GM12878 (cell line): ENCODE measurements around the gene GPC6. TPM values are rescaled to one million over a fixed set of nuclear protein-coding genes. Genes with fewer than 3 reads are reported as not detected.

ENCODE experiments used
- ATAC-seq: fragments of 200-7000 bp; cut with Tn5 transposase; 3 replicates; pipeline ENCODE4 v1.9.1; 2020; ENCODE audit warnings: mild to moderate bottlenecking, moderate library complexity
- BruUV-seq: library from RNA; stranded (reverse); fragments of 400-500 nt; replicated peaks from 2 replicates; lab custom pipeline; 2021; lab: Mats Ljungman, UMichigan
- CTCF ChIA-PET: fragments of 300-600 bp; sonication (Branson Sonifier 250); formaldehyde crosslinking; extraction: SDS; loops from one replicate; lab custom pipeline; 2021; ENCODE audit warnings: inconsistent platforms; lab: Yijun Ruan, JAX
- POLR2A ChIA-PET: fragments of 350-600 bp; formaldehyde crosslinking; extraction: SDS; loops from one replicate; lab custom pipeline; 2021; ENCODE audit warnings: inconsistent platforms; lab: Charles Lee
- RAD21 ChIA-PET: fragments of 300-600 bp; sonication (Branson Sonifier 250); formaldehyde crosslinking; loops from one replicate; lab custom pipeline; 2023; ENCODE audit warnings: antibody characterized with exemption; ENCODE audit not compliant: unreplicated experiment; lab: Charles Lee
- SMC1A ChIA-PET: fragments of 300-600 bp; sonication (Branson Sonifier 250); formaldehyde crosslinking; loops from one replicate; lab custom pipeline; 2023; ENCODE audit not compliant: unreplicated experiment, uncharacterized antibody; lab: Charles Lee
- DNase-seq: peaks from one replicate; pipeline ENCODE4 v3.0.0-alpha.2; 2011; ENCODE audit warnings: low read depth, low spot score
- FAIRE-seq: peaks from 3 replicates; lab custom pipeline; 2011; peaks lifted over from hg19 to GRCh38; lab: Jason Lieb, UNC
- H2AFZ ChIP-seq: 2 replicates; pipeline ENCODE4 v1.6.0; 2011; ENCODE audit warnings: low read depth, low read length, control low read depth; ENCODE audit not compliant: control insufficient read depth
- H3K27ac ChIP-seq: 2 replicates; pipeline ENCODE4 v1.5.1; 2011; ENCODE audit warnings: control low read depth; ENCODE audit not compliant: control insufficient read depth, insufficient read depth
- H3K27me3 ChIP-seq, 2 experiments: replicated peaks in 1 of 2; 2 replicates each; pipeline versions ENCODE4 v1.6.0 to v1.6.1; 2011; ENCODE audit warnings: low read length in 1 of 2; ENCODE audit not compliant: control insufficient read depth in 2 of 2, insufficient read depth in 2 of 2
- H3K36me3 ChIP-seq, 2 experiments: 2 replicates each; pipeline ENCODE4 v1.5.1; 2011; ENCODE audit warnings: low read length in 1 of 2; ENCODE audit not compliant: control insufficient read depth in 2 of 2, insufficient read depth in 2 of 2
- H3K4me1 ChIP-seq: 2 replicates; pipeline ENCODE4 v1.6.1; 2011; ENCODE audit warnings: mild to moderate bottlenecking, low read length, moderate library complexity, mixed read lengths; ENCODE audit not compliant: control insufficient read depth, insufficient read depth
- H3K4me2 ChIP-seq: 2 replicates; pipeline ENCODE4 v1.6.0; 2011; ENCODE audit warnings: control low read depth; ENCODE audit not compliant: control insufficient read depth, insufficient read depth
- H3K4me3 ChIP-seq: fragments of 200-600 bp; sonication (generic); 2 replicates; pipeline ENCODE4 v1.5.1; 2016
- H3K79me2 ChIP-seq: 2 replicates; pipeline ENCODE4 v1.6.0; 2011; ENCODE audit warnings: low read length; ENCODE audit not compliant: control insufficient read depth, insufficient read depth
- H3K9ac ChIP-seq: 2 replicates; pipeline ENCODE4 v1.8.0; 2011; ENCODE audit warnings: low read length, control low read depth, mixed read lengths; ENCODE audit not compliant: control insufficient read depth, insufficient read depth
- H3K9me3 ChIP-seq: replicated peaks from 3 replicates; pipeline ENCODE4 v1.5.1; 2011; ENCODE audit warnings: mild to moderate bottlenecking, low read length; ENCODE audit not compliant: control insufficient read depth, insufficient read depth
- H4K20me1 ChIP-seq: 2 replicates; pipeline ENCODE4 v1.6.0; 2011; ENCODE audit not compliant: control insufficient read depth, insufficient read depth
- BCL11A ChIP-seq: IDR thresholded peaks from 2 replicates; pipeline ENCODE4 v1.6.1; 2011; ENCODE audit warnings: low read depth, low read length
- EP300 ChIP-seq, 2 experiments: fragments of 150-350 bp in 1 of 2; IDR thresholded peaks; 2 replicates each; pipeline ENCODE4 v1.6.1; 2011 to 2012; ENCODE audit warnings: low read depth in 2 of 2, low read length in 2 of 2, borderline replicate concordance in 1 of 2, improper control_type of control experiment in 1 of 2, inconsistent platforms in 1 of 2; ENCODE audit not compliant: control insufficient read depth in 1 of 2
- PBX3 ChIP-seq: IDR thresholded peaks from 2 replicates; pipeline ENCODE4 v1.6.1; 2011; ENCODE audit warnings: mild to moderate bottlenecking, low read depth, low read length, moderate library complexity; ENCODE audit not compliant: insufficient replicate concordance
- RAD51 ChIP-seq: fragments of 450-650 bp; IDR thresholded peaks from 2 replicates; pipeline ENCODE4 v1.6.1; 2016; ENCODE audit warnings: moderate library complexity, mild to moderate bottlenecking, inconsistent platforms
- RCOR1 ChIP-seq: conservative IDR thresholded peaks from 2 replicates; pipeline ENCODE4 v1.6.1; 2012; ENCODE audit warnings: low read depth, low read length, improper control_type of control experiment
- SPI1 ChIP-seq: IDR thresholded peaks from 2 replicates; pipeline ENCODE4 v1.6.1; 2011; ENCODE audit warnings: low read depth, mild to moderate bottlenecking, low read length, moderate library complexity, borderline replicate concordance; ENCODE audit not compliant: insufficient read depth
- SREBF1 ChIP-seq: IDR thresholded peaks from 2 replicates; pipeline ENCODE4 v1.6.1; 2012; ENCODE audit warnings: mild to moderate bottlenecking, low read length
- SUZ12 ChIP-seq: fragments of 200-600 bp; sonication (generic); IDR thresholded peaks from one replicate; pipeline ENCODE4 v1.6.1; 2018; ENCODE audit warnings: antibody characterized with exemption, mild to moderate bottlenecking; ENCODE audit not compliant: unreplicated experiment
- TCF12 ChIP-seq: IDR thresholded peaks from 2 replicates; pipeline ENCODE4 v1.6.1; 2011; ENCODE audit warnings: low read depth, mild to moderate bottlenecking, low read length
- TCF3 ChIP-seq: IDR thresholded peaks from 2 replicates; pipeline ENCODE4 v1.6.1; 2012; ENCODE audit warnings: low read depth, mild to moderate bottlenecking, low read length, borderline replicate concordance; ENCODE audit not compliant: insufficient read depth
- ZBTB40 ChIP-seq: fragments of 450-650 bp; IDR thresholded peaks from 2 replicates; pipeline ENCODE4 v1.6.1; 2016; ENCODE audit warnings: mild to moderate bottlenecking, moderate library complexity, borderline replicate concordance
- ZSCAN29 ChIP-seq: fragments of 450-650 bp; IDR thresholded peaks from 2 replicates; pipeline ENCODE4 v1.6.1; 2017; ENCODE audit warnings: mild to moderate bottlenecking, moderate library complexity
- WGBS: methylation state at CpG from one replicate; pipeline ENCODE4 v1.1.6; 2016; ENCODE audit warnings: low lambda C conversion rate; ENCODE audit not compliant: insufficient replicate concordance, insufficient coverage; ENCODE audit errors: missing lambda C conversion rate; 5-methylcytosine and 5-hydroxymethylcytosine counted together
- in situ Hi-C: fragments of 300-500 bp; cut with MboI; formaldehyde crosslinking; loops from 9 replicates; pipeline ENCODE4 v1.14.3; 2018; ENCODE audit warnings: mixed read lengths
- intact Hi-C: fragments of 100-400 bp; cut with micrococcal nuclease; formaldehyde crosslinking; loops from one replicate; pipeline ENCODE4 v1.14.2; 2022; ENCODE audit not compliant: unreplicated experiment
- polyA plus RNA-seq, 11 experiments: library from polyadenylated mRNA; depleted of rRNA in 4 of 11; unstranded in 6 of 11; stranded (reverse) in 5 of 11; fragments of >200 nt; fragmentation: Nextera tagmentation in 4 of 11; fragmentation: Illumina TruSeq in 1 of 11; extraction: Ambion mirVana in 4 of 11; extraction: Trizol in 1 of 11; gene quantifications; 1 replicate in 1 of 11; 2 replicates in 10 of 11; pipeline versions ENCODE4 v1.2.1 to v1.2.3, GENCODE V29; 2011 to 2016; ENCODE audit warnings: inconsistent platforms in 2 of 11, missing spikeins in 2 of 11, low read depth in 1 of 11
- total RNA-seq, 4 experiments: library from RNA; depleted of rRNA in 3 of 4; stranded (reverse); fragments of >200 nt in 3 of 4; fragmentation: Illumina TruSeq in 1 of 4; extraction: Trizol in 1 of 4; gene quantifications; 2 replicates each; pipeline versions ENCODE4 v1.2.1 to v1.2.3, GENCODE V29; 2013 to 2021

GPC6 gene
- total and polyA plus RNA-seq, 10 of the 15 experiments (the other 5 are each of a cell fraction or from before 2014, with no cell fraction given) = 0.03 to 0.04 (median 0.03) TPM; not detected in 7

DNA sequence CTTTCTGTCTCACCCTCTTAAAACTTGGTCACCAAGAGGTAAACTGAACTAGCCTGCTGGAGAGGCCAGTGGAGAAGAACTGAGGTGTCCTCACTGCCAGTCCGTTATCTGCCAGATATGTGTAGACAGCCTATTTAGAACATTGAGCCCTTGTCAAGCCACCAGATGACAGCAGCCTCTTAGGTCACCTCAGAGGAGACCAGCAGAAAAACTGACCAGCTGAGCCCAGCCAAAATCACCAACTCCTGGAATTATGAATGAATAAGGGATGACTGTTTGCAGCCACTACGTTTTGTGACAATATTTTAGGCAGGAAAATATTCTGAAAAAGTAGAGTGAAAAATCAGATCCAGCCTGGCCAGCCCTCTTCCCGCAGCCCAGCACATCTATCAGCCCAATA is 739.0 kb downstream of the GPC6 start (continued):
- TF ChIP-seq ZBTB40 = no peak
- TF ChIP-seq SUZ12 = no peak
- TF ChIP-seq EP300 (IDR thresholded peaks at IDR 0.05; ENCODE audit: borderline replicate concordance in 1 of 2, control insufficient read depth in 1 of 2, low read depth in 2 of 2, low read length in 2 of 2) = no peak
- no peak for TF ChIP-seq SPI1
- TF ChIP-seq TCF12 = no peak

- Histone ChIP-seq H3K9me3 (no peaks in the 10 kb centered on the region), H4K20me1 (no peaks in the 10 kb centered on the region), H3K79me2 (no peaks in the 10 kb centered on the region), H3K27ac (no peak overlapping the region), H3K4me3 (no peak overlapping the region), H2AFZ (no peak overlapping the region), H3K4me1 (no peaks in the 10 kb centered on the region), H3K4me2 (no peak overlapping the region), H3K27me3 (no peaks in the 10 kb centered on the region), H3K36me3 (no peaks in the 10 kb centered on the region), H3K9ac (no peak overlapping the region)
- no peak for FAIRE-seq
- 0% methylated on average over 1 of the region's 2 CpGs for WGBS
- no TSS peak for BruUV-seq
- no peak for TF ChIP-seq PBX3
- TF ChIP-seq BCL11A = no peak
- no peak for TF ChIP-seq TCF3
- TF ChIP-seq ZSCAN29 = no peak
- no peak for TF ChIP-seq RAD51
- no peak for TF ChIP-seq RCOR1
- TF ChIP-seq SREBF1 = no peak
- POLR2A ChIA-PET = no interaction called here
- intact Hi-C loops (no loop called here), in situ Hi-C loops (no loop called here)
- CTCF ChIA-PET = no interaction called here
- SMC1A ChIA-PET = no interaction called here
- RAD21 ChIA-PET = no interaction called here
- DNase-seq = no peak
- ATAC-seq = no peak
Measured at GRCh38 chr13:93966267-93966936, 739.8 kb downstream of the GPC6 start.
